Mesenchymal stem cell (in vitro differentiated cells and primary cell): Measurements from ENCODE around the gene PIAS2.
"Not testable (repeated sequence)": the region's sequence is repeated elsewhere in the genome, so short reads cannot be mapped to it uniquely, and the experiment has no call there.

Experiments used
- DNase-seq: peaks from one replicate; pipeline ENCODE4 v3.0.0-alpha.2; 2013
- H2AFZ ChIP-seq: one replicate; pipeline ENCODE4 v1.6.1; 2013; ENCODE audit warnings: low read depth, mild to moderate bottlenecking, control low read depth, inconsistent platforms, low read length, moderate library complexity
- H2AK5ac ChIP-seq: 2 replicates; pipeline ENCODE4 v1.6.1; 2013; ENCODE audit warnings: low read length, moderate library complexity, mild to moderate bottlenecking, inconsistent platforms; ENCODE audit not compliant: severe bottlenecking
- H2BK120ac ChIP-seq: one replicate; pipeline ENCODE4 v1.6.1; 2013; ENCODE audit warnings: low read depth, mild to moderate bottlenecking, inconsistent platforms, low read length, moderate library complexity
- H2BK12ac ChIP-seq, 2 experiments: one replicate each; pipeline ENCODE4 v1.6.1; 2013; ENCODE audit warnings: inconsistent platforms in 2 of 2, low read length in 2 of 2, mild to moderate bottlenecking in 2 of 2, moderate library complexity in 2 of 2, control low read depth in 1 of 2
- H2BK15ac ChIP-seq: one replicate; pipeline ENCODE4 v1.6.1; 2013; ENCODE audit warnings: mild to moderate bottlenecking, low read depth, inconsistent platforms; ENCODE audit not compliant: poor library complexity, severe bottlenecking
- H2BK5ac ChIP-seq: 2 replicates; pipeline ENCODE4 v1.6.1; 2013; ENCODE audit warnings: low read depth, mild to moderate bottlenecking, low read length, control low read depth, inconsistent platforms; ENCODE audit not compliant: poor library complexity, severe bottlenecking
- H3K14ac ChIP-seq, 2 experiments: one replicate each; pipeline ENCODE4 v1.6.1; 2013; ENCODE audit warnings: inconsistent platforms in 2 of 2, low read length in 2 of 2, control low read depth in 1 of 2, mild to moderate bottlenecking in 1 of 2, moderate library complexity in 1 of 2
- H3K18ac ChIP-seq, 2 experiments: one replicate each; pipeline ENCODE4 v1.6.1; 2013; ENCODE audit warnings: inconsistent platforms in 2 of 2, low read length in 2 of 2, control low read depth in 1 of 2, low read depth in 1 of 2, mild to moderate bottlenecking in 1 of 2
- H3K23ac ChIP-seq, 2 experiments: one replicate each; pipeline ENCODE4 v1.6.1; 2013; ENCODE audit warnings: inconsistent platforms in 2 of 2, low read length in 2 of 2, mild to moderate bottlenecking in 2 of 2, moderate library complexity in 2 of 2, control low read depth in 1 of 2
- H3K27ac ChIP-seq: 2 replicates; pipeline ENCODE4 v1.5.1; 2013; ENCODE audit warnings: mild to moderate bottlenecking, moderate library complexity, low read length, control low read depth, inconsistent platforms; ENCODE audit not compliant: poor library complexity, severe bottlenecking
- H3K27me3 ChIP-seq, 2 experiments: 2 replicates each; pipeline versions ENCODE4 v1.6.1 to v1.7.0; 2013; ENCODE audit warnings: low read length in 2 of 2, mild to moderate bottlenecking in 2 of 2, moderate library complexity in 2 of 2, control low read depth in 1 of 2, inconsistent platforms in 1 of 2; ENCODE audit not compliant: control insufficient read depth in 1 of 2, insufficient read depth in 1 of 2
- H3K36me3 ChIP-seq, 2 experiments: 2 replicates each; pipeline versions ENCODE4 v1.6.1 to v1.7.0; 2013; ENCODE audit warnings: low read length in 2 of 2, control low read depth in 1 of 2, inconsistent platforms in 1 of 2, low read depth in 1 of 2, mild to moderate bottlenecking in 1 of 2; ENCODE audit not compliant: insufficient read depth in 2 of 2, control insufficient read depth in 1 of 2
- H3K4ac ChIP-seq, 2 experiments: one replicate each; pipeline ENCODE4 v1.6.1; 2013; ENCODE audit warnings: inconsistent platforms in 2 of 2, low read length in 2 of 2, mild to moderate bottlenecking in 2 of 2, moderate library complexity in 2 of 2, control low read depth in 1 of 2, low read depth in 1 of 2
- H3K4me1 ChIP-seq: 2 replicates; pipeline ENCODE4 v1.6.1; 2013; ENCODE audit warnings: low read depth, low read length, control low read depth; ENCODE audit not compliant: control insufficient read depth, insufficient read depth
- H3K4me2 ChIP-seq: 2 replicates; pipeline ENCODE4 v1.6.1; 2013; ENCODE audit warnings: low read length, mild to moderate bottlenecking, inconsistent platforms; ENCODE audit not compliant: poor library complexity, severe bottlenecking
- H3K4me3 ChIP-seq, 2 experiments: 2 replicates each; pipeline versions ENCODE4 v1.5.1 to v1.7.0; 2013; ENCODE audit warnings: low read length in 2 of 2, mild to moderate bottlenecking in 2 of 2, control low read depth in 1 of 2, low read depth in 1 of 2; ENCODE audit not compliant: insufficient read depth in 1 of 2
- H3K79me1 ChIP-seq: replicated peaks from 2 replicates; pipeline ENCODE4 v1.6.1; 2013; ENCODE audit warnings: mild to moderate bottlenecking, control low read depth, low read length, inconsistent platforms; ENCODE audit not compliant: poor library complexity, severe bottlenecking
- H3K9ac ChIP-seq: 2 replicates; pipeline ENCODE4 v1.7.0; 2013; ENCODE audit warnings: mild to moderate bottlenecking, low read length, moderate library complexity
- H3K9me3 ChIP-seq: 2 replicates; pipeline ENCODE4 v1.7.0; 2013; ENCODE audit warnings: mild to moderate bottlenecking, low read length; ENCODE audit not compliant: control insufficient read depth
- H4K8ac ChIP-seq: one replicate; pipeline ENCODE4 v1.6.1; 2013; ENCODE audit warnings: inconsistent platforms, mild to moderate bottlenecking, low read length, moderate library complexity
- H4K91ac ChIP-seq: one replicate; pipeline ENCODE4 v1.6.1; 2013; ENCODE audit warnings: mild to moderate bottlenecking, low read length, inconsistent platforms
- WGBS: methylation state at CpG from one replicate; pipeline ENCODE4 v1.1.7; 2013; ENCODE audit warnings: mixed read lengths; 5-methylcytosine and 5-hydroxymethylcytosine counted together

Gene PIAS2

DNA sequence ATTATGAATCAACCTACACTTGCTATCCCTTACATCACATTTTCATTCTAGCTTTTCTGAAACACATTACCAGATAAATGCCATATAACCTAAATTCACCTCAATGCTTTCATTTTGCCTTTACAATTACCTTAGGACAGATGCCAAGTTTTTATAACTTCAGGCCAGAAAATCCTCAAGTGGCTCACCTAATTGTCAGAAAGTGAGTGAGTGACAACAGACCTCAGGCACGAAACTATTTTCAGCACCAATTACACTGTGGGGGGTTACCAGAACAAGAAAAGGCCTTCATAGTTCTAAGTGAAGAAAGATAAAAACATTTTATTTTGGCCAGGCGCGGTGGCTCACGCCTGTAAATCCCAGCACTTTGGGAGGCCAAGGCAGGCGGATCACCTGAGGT lies 108.2 kb downstream of the PIAS2 start:
- Histone ChIP-seq H3K36me3 (peaks cover 0 to 9% of the 10 kb centered on the region in 2 experiments), H3K9me3 (no peaks in the 10 kb centered on the region), H3K4me1 (no peaks in the 10 kb centered on the region), H4K8ac (no peak overlapping the region), H2BK5ac (no peak overlapping the region), H2BK15ac (no peak overlapping the region), H2BK120ac (no peak overlapping the region), H2AFZ (no peak overlapping the region), H4K91ac (no peak overlapping the region), H3K79me1 (no peaks in the 10 kb centered on the region), H3K4ac (no peak overlapping the region), H3K23ac (no peak overlapping the region), H3K18ac (no peak overlapping the region), H3K4me2 (no peak overlapping the region), H3K9ac (no peak overlapping the region), H3K27ac (no peak overlapping the region), H2AK5ac (no peak overlapping the region), H3K4me3 (no peak overlapping the region), H3K14ac (no peak overlapping the region), H2BK12ac (no peak overlapping the region), H3K27me3 (no peaks in the 10 kb centered on the region)
- WGBS: 98% methylated on average over 4 of the region's 5 CpGs
- no peak for DNase-seq

DNA sequence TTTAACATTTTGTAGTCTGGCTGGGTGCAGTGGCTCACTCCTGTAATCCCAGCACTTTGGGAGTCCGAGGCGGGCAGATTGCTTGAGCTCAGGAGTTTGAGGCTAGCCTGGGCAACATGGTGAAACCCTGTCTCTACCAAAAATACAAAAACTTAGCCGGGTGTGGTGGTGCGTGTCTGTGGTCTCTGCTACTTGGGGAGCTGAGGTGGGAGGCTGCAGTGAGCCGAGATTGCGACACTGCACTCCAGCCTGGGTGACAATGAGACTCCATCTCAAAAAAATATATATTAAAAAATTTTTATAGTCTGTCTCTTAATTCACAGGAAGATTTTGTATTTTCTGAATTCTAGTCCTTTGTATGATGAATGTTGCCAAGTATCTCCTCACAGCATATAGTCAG lies 121.4 kb downstream of the PIAS2 start:
- H4K91ac ChIP-seq, H3K4ac ChIP-seq, H2BK120ac ChIP-seq, H3K79me1 ChIP-seq, H3K27me3 ChIP-seq, H3K36me3 ChIP-seq, H2BK15ac ChIP-seq, H3K9ac ChIP-seq, H2BK5ac ChIP-seq, H4K8ac ChIP-seq, H3K9me3 ChIP-seq, H3K27ac ChIP-seq, H2AK5ac ChIP-seq, H3K23ac ChIP-seq, DNase-seq, H3K4me2 ChIP-seq, H3K4me1 ChIP-seq, H2AFZ ChIP-seq, H3K4me3 ChIP-seq, H3K14ac ChIP-seq, H2BK12ac ChIP-seq, H3K18ac ChIP-seq: not testable (repeated sequence)
- WGBS: 96% methylated on average over 2 of the region's 6 CpGs

DNA sequence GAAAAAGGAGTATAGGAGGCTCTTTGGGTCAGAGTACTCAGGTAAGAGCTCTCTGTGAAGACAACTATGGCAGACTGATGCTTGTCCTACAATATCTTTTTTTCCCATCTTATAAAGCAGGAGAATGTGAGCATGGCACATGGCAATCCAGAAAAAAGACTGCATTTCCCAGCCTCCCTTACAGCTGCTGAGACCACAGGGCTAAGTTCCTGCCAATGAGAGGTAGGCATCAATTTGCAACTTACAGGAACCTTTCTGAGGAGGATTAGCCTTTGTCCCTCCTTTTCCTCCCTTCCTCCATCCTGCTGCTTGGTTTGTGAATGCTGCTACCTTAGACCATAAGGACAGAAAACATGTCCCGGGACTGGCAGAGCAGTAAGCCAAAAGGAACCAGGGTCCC lies 122.7 kb downstream of the PIAS2 start:
- no peaks in the 10 kb centered on the region for H3K9me3 ChIP-seq
- H3K14ac ChIP-seq: no peak overlapping the region
- no peak overlapping the region for H3K18ac ChIP-seq
- H3K36me3 ChIP-seq: no peaks in the 10 kb centered on the region
- H3K79me1 ChIP-seq: no peaks in the 10 kb centered on the region
- DNase-seq: no peak
- no peak overlapping the region for H2BK12ac ChIP-seq
- no peak overlapping the region for H2BK120ac ChIP-seq
- no peak overlapping the region for H3K4ac ChIP-seq
- no peak overlapping the region for H3K4me2 ChIP-seq
- H4K8ac ChIP-seq: no peak overlapping the region
- H3K9ac ChIP-seq: no peak overlapping the region
- no peaks in the 10 kb centered on the region for H3K4me1 ChIP-seq
- H3K23ac ChIP-seq: no peak overlapping the region
- 71% methylated on average over 1 of the region's 1 CpG for WGBS
- H2AK5ac ChIP-seq: no peak overlapping the region
- no peak overlapping the region for H2BK5ac ChIP-seq
- no peaks in the 10 kb centered on the region for H3K27me3 ChIP-seq
- no peak overlapping the region for H2BK15ac ChIP-seq
- H4K91ac ChIP-seq: no peak overlapping the region
- H3K27ac ChIP-seq: no peak overlapping the region
- no peak overlapping the region for H2AFZ ChIP-seq
- H3K4me3 ChIP-seq: no peak overlapping the region

DNA sequence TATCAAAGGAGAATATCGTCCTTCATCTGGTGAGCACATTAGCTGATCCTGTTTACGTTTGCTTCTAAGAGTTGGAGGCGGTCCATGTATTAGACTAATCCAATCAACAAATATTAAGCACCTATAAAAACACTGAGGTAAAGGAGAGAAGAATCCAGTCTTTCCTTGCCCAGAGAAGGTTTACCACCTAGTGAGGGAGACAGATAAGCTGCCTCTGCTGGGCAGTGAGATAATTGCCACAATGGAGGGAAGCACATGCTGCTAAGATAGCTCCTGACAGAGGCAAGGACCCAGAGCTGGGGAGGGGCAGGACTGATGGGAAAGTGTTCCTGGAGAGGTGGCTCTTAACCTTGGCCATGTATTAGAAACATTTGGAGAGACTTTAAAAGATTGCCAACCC lies 123.7 kb downstream of the PIAS2 start:
- no peak overlapping the region for H3K27ac ChIP-seq
- no peaks in the 10 kb centered on the region for H3K79me1 ChIP-seq
- H2BK15ac ChIP-seq: no peak overlapping the region
- H2AK5ac ChIP-seq: no peak overlapping the region
- H3K36me3 ChIP-seq: no peaks in the 10 kb centered on the region
- H3K4ac ChIP-seq: no peak overlapping the region
- no peak overlapping the region for H2BK5ac ChIP-seq
- H3K14ac ChIP-seq: peak overlapping the region in 1 of 2 experiments; percentile 57
- H3K9ac ChIP-seq: no peak overlapping the region
- no peak overlapping the region for H3K18ac ChIP-seq
- no peak overlapping the region for H2AFZ ChIP-seq
- DNase-seq: no peak
- H2BK12ac ChIP-seq: no peak overlapping the region
- no peak overlapping the region for H3K23ac ChIP-seq
- H3K4me1 ChIP-seq: no peaks in the 10 kb centered on the region
- no peak overlapping the region for H4K8ac ChIP-seq
- WGBS: 100% methylated on average over 1 of the region's 3 CpGs
- no peaks in the 10 kb centered on the region for H3K27me3 ChIP-seq
- H3K9me3 ChIP-seq: no peaks in the 10 kb centered on the region
- no peak overlapping the region for H3K4me2 ChIP-seq
- no peak overlapping the region for H2BK120ac ChIP-seq
- H3K4me3 ChIP-seq: no peak overlapping the region
- no peak overlapping the region for H4K91ac ChIP-seq
